Activated naive CD4-positive, alpha-beta T cell treated with anti-CD3 and anti-CD28 coated beads, Interleukin-2, amount 10 ng/mL, durations not matched to agents 5 hours and 36 hours (primary cell): ENCODE results near the gene VAV1. TPM values are rescaled to one million over a fixed set of nuclear protein-coding genes. Genes with fewer than 3 reads are reported as not detected.

Source experiments
- microRNA-seq: library from miRNA; unstranded; fragments of <30 nt; microRNA quantifications from one replicate; pipeline ENCODE4 v1.2.0, GENCODE V29; 2022; ENCODE audit warnings: borderline microRNAs expressed, borderline replicate concordance
- total RNA-seq, 2 experiments: library from RNA; stranded (reverse); gene quantifications; one replicate each; pipeline ENCODE4 v1.2.3, GENCODE V29; 2021

The VAV1 gene, protein sequence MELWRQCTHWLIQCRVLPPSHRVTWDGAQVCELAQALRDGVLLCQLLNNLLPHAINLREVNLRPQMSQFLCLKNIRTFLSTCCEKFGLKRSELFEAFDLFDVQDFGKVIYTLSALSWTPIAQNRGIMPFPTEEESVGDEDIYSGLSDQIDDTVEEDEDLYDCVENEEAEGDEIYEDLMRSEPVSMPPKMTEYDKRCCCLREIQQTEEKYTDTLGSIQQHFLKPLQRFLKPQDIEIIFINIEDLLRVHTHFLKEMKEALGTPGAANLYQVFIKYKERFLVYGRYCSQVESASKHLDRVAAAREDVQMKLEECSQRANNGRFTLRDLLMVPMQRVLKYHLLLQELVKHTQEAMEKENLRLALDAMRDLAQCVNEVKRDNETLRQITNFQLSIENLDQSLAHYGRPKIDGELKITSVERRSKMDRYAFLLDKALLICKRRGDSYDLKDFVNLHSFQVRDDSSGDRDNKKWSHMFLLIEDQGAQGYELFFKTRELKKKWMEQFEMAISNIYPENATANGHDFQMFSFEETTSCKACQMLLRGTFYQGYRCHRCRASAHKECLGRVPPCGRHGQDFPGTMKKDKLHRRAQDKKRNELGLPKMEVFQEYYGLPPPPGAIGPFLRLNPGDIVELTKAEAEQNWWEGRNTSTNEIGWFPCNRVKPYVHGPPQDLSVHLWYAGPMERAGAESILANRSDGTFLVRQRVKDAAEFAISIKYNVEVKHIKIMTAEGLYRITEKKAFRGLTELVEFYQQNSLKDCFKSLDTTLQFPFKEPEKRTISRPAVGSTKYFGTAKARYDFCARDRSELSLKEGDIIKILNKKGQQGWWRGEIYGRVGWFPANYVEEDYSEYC
- total RNA-seq = 100 to 1,000 TPM; 114 to 125 TPM

DNA sequence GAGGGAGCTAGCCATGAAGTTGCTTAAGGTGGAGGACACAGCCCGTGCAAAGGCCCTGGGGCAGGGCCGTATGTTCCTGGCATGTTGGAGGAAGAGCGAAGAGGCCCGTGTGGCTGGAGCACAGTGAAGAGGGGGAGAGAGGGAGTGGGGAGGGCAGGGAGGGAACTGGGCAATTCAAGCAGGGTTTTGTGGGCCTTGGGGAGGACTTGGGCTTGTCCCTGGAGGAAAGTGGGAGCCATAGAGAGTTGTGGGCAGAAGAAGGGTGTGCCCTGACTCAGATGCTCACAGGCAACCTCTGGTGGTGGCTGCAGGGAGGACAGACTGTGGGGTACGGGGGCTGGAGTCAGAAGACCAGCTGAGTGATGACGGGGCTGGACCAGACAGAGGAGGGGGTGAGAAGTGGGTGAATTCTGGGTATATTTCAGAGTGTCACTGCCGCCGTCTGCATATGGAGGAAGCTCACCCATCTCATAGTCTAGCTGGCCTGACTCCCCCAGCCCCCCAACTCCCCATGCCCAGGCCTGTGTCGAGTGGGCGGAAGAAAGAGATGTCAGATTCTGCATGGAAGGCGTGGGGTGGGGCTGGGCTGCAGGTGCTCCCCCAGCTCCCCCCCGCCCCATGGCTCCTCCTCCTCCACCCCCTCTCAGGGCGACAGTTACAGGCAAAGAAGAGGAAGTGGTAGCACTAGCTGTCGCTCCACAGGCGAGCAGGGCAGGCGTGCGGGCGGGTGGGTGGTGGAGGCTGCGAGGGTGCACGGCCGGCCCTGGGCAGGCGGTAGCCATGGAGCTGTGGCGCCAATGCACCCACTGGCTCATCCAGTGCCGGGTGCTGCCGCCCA, at the start of gene VAV1:
VAV1 (plus strand) TSS at position 681 of the 838 bp plus-strand sequence; CDS start at position 781, 100 bp downstream.

DNA sequence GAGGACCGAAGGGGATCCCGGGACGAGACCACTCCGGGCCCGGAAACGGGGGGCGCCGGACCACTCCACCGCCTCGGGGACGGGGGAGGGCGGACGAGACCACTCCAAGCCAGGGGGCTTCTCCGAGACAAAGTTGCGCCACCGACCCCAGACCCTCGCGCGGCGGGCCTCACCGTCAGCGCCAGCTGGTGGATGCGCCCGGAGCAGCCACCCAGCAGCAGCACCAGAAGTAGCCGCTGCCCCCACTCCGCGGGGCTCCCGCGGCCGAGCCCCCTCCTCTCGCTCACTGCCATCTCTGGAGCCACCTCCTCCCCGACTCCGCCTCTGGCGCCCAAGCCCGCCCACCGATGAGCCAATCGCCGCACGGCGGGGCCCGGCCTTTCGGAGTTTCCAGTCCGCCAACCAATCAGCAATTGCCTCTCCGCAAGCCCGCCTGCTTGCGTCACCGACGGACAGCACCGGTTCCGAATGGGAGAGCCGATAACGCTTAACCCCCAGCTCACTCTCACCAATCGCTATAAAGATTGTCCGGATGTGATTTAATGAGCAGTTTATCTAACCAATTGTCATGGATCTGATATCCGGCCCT, 35.1 kb upstream of the VAV1 start, which contains the start of gene GPR108:
GPR108 (minus strand) TSS at position 297 of the 589 bp plus-strand sequence; CDS start at position 293, 4 bp downstream.

DNA sequence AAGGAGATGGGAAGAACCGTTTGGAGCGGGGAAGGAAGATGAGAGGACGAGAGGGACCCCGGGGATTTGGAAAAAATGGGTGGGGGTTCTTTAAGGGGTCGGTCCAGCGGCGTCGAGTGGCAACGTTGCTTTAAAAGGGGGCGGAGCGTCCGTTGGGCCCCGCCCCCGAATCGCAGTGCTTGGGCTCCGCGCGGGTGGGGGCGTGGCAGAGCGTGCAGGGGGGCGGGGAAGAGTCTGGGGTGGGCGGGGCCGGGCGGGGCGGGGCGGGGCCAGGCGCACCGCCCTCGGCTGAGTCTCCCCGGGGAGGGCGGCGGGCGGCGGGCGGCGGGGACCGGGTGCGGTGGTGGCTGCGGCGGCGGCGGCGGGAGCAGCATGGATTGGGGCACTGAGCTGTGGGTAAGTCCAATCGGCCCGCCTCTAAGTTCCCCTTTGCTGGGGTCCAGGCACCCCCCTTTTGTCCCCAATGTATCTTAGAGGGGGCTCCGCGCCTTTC, 33.1 kb upstream of the VAV1 start, which contains the start of gene TRIP10:
TRIP10 (plus strand) TSS at position 291 of the 493 bp plus-strand sequence; CDS start at position 373, 82 bp downstream.

DNA sequence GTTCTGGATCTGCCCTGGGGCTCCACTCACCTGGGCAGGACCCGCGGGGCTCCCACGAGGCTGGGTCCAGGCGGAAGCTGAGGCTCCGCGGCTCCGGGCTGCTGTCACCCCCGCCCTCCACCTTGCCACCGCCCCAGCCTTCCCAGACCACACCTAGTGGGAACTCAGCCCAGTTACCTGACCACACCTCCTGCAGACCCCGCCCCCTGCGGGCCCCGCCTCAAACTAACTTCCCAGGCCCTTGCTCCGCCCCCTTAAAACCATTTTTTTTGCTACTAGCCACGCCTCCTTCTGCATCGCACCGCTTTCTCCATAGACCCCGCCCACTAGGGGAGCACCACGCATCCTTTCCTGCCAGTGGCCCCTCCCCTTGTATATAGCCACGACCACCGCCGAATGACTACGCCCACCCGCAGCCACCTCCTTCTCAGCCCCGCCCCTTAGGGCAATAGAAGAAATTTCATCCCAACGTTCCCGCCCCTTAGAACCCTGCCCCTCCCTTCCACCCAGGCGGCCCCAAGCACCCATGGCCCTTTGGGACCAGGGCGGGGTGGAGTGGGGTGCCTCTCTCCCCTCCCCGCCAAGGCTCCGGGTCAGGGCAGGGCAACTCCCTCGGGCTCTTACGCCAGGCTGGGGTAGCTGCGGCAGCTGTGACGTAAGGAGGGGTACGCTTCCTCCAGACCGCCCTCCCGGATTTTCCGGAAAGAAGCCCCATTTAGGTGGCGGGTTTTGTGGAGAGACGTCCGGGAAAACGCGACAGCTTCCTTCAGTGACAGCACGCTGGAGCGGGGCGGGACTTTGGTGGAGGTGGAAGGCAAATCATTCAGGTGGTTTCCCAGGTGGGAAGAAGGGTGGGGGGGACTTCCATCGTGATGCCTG, 4.9 kb upstream of the VAV1 start, which contains the start of gene SH2D3A:
SH2D3A (minus strand) TSS at position 79 of the 879 bp plus-strand sequence. CDS start 3,687 bp downstream, outside the sequence.

DNA sequence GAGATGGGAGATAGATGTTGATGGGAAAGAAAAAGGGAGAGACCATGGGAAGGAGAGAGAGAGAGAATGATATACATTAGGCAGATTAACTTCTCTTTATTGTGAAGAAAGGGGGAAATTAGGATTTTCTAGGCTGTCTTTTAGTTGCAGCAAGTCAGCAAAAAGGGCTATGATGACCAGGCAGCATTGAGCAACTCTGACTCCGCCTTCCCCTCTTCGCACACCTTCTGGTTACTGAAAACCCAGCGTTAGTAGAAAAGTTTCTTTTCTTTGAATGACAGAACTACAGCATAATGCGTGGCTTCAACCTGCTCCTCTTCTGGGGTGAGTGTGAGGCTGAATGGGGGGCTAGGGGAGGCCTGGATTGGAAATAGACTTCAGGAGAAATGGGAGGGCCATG, 114.8 kb downstream of the VAV1 start, which contains the start of gene ADGRE1:
ADGRE1 (plus strand) TSS at position 264 of the 400 bp plus-strand sequence; CDS start at position 294, 30 bp downstream.

Small RNA genes lying within 50 kb of the gene (microRNA-seq; reads per million reads assigned to microRNA genes)
- gene MIR6791 = not detected

Other genes with a start within 250 kb of the VAV1 start
- under 1 TPM; 0.71 to 0.77 TPM for gene TNFSF9, start 241.7 kb upstream of the VAV1 start, total RNA-seq
- 1 to 10 TPM; 6.7 to 6.8 TPM for gene CD70, start 181.6 kb upstream of the VAV1 start, total RNA-seq
- 10 to 100 TPM; 11.8 to 13.5 TPM for gene TNFSF14, start 102.5 kb upstream of the VAV1 start, total RNA-seq
- gene C3, start 52.1 kb upstream of the VAV1 start, total RNA-seq = not detected
- 10 to 100 TPM; 78.4 TPM for gene GPR108, start 35.1 kb upstream of the VAV1 start, total RNA-seq
- 10 to 100 TPM; 10.3 to 11.1 TPM for gene TRIP10, start 33.0 kb upstream of the VAV1 start, total RNA-seq
- gene SH2D3A, start 5.3 kb upstream of the VAV1 start, total RNA-seq = 10 to 100 TPM; 43.8 to 43.9 TPM
- 1 to 10 TPM; 1.6 to 1.9 TPM for gene ADGRE1, start 114.9 kb downstream of the VAV1 start, total RNA-seq
- not detected for gene MBD3L2B, start 248.7 kb downstream of the VAV1 start, total RNA-seq